NOMO-1 (cell line): Measurements from ENCODE around the gene VSTM4.

Experiments
- DNase-seq, 2 experiments: peaks; one replicate each; lab custom pipeline; 2025; ENCODE audit not compliant: unreplicated experiment in 2 of 2; lab: John Stamatoyannopoulos, UW

VSTM4 gene

DNA sequence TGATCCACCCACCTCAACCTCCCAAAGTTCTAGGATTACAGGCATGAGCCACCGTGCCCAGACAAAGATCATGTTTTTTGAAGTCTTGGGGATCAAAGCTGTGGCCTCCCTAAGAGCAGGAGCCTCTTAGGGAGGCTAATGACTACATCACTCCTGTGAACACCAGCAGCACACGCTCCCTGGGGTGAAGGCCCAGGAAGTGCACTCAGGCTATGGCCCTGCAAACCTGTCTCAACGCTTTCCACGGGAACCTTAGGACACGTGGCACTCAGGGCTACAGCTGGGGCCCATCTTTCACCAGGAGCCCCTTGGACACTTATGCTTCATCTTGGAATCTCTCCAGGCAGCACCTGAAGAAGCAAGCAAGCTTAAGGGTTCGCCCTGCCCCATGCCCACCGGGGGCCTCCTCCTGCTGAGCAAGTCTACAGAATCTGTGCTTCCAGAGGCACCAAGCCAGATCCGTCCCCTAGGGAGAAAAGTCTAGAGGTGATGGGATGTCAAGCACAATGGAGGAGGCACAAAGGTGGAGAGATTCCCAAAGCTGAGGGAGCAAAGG is 18.4 kb downstream of the VSTM4 start:
- no peak for DNase-seq

DNA sequence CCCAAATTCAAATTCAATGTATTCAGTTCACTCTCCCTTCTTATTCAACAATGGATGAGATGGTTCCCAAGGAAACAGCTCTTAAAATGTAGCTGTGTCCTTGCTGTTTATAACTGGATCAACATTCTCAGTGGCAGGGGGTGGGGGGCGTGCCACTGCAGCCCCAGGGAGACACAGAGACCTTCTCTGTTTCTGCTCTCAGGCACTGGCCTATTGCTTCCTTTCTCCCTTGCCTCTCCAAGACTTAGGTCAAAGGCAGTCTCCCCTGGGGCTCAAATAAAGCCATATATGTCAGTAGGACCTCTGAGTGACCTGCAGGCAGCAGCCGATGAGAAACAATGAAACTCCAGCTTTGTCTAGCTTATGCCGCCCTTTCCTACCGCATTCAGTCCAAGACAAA is 20.7 kb downstream of the VSTM4 start:
- no peak for DNase-seq

DNA sequence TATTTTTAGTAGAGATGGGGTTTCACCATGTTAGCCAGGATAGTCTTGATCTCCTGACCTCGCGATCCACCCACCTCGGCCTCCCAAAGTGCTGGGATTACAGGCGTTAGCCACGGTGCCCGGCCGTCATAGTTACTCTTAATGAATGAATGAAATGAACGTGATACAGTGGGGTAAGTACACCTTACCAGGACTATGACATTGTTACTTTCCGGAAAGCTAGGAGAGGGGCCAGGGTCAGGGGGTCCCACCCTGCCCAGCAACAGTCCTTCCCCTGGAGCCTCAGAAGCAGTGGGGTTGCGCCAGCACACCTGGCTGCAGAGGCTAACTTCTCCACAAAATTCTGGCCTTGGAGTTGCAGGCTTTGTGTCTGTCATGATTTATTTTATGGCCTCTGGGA is 21.4 kb downstream of the VSTM4 start:
- DNase-seq, result no peak

GRCh38 chr10:49092477-49092876 is 22.8 kb downstream of the VSTM4 start:
- no peak for DNase-seq

GRCh38 chr10:49091450-49092210 is 23.7 kb downstream of the VSTM4 start:
- no peak for DNase-seq

GRCh38 chr10:49090696-49091380 is 24.5 kb downstream of the VSTM4 start:
- DNase-seq, result no peak

- DNase-seq, result no peak
Measured at GRCh38 chr10:49090189-49090575, 25.1 kb downstream of the VSTM4 start.

GRCh38 chr10:49089557-49090188 is 25.6 kb downstream of the VSTM4 start:
- DNase-seq, result no peak

- no peak for DNase-seq
Measured at GRCh38 chr10:49089152-49089551, 26.2 kb downstream of the VSTM4 start.

DNA sequence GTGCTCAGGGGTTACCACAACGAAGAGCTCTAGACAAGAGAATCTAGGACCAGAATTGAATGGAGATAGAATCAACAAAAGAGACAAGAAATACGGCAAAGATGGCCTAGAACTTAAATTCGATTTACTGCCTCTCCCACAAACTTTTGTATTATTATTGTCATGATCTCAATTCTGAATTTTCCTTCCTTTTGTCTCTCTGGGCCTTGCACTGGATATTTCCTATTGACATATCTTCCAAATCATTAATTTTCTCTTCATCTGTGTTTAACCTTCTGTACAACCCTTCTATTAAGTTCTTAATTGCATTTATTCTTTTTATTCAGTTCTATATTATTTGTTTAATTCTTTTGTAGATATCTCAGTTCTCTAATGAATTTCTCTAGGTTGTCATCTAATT is 28.4 kb downstream of the VSTM4 start:
- DNase-seq, result no peak

DNA sequence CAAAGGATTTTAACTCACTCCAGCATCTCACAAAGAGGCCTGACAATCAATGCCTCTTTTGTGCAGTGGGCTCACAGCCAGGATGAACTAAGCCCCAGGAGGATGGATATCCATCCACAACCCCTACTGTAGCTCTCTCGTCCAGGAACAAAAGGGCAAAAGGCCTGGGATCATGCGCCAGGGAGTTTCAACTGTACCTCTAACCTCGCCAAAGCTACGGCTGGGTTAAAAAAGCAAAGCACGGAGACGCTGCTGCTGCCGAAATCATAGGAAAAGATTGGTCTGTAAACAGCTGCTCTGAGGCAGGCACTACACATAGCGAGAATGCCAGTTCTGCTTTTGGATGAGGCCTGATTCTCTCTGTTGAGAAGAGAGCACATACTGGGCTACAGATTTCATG is 32.1 kb downstream of the VSTM4 start:
- DNase-seq, result no peak

DNA sequence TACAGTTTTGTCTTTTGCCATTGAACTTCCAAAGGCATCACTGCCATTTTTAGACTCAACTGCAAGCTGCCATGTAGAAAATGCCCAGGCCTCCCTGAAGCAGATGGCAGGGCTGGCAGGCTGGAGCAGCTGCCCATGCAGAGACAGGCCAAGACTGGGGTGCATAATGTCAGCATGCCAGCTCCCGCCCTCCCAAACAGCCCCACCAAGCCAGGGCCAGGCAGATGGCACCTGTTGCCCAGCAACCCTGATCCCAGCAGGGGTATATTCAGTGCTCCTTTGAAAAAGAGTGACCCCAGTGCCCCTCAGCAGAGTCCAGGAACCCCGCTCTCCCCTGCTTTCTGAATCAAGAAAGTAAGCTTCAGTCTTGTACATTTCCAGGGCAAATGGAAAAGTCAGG is 32.6 kb downstream of the VSTM4 start:
- no peak for DNase-seq

DNA sequence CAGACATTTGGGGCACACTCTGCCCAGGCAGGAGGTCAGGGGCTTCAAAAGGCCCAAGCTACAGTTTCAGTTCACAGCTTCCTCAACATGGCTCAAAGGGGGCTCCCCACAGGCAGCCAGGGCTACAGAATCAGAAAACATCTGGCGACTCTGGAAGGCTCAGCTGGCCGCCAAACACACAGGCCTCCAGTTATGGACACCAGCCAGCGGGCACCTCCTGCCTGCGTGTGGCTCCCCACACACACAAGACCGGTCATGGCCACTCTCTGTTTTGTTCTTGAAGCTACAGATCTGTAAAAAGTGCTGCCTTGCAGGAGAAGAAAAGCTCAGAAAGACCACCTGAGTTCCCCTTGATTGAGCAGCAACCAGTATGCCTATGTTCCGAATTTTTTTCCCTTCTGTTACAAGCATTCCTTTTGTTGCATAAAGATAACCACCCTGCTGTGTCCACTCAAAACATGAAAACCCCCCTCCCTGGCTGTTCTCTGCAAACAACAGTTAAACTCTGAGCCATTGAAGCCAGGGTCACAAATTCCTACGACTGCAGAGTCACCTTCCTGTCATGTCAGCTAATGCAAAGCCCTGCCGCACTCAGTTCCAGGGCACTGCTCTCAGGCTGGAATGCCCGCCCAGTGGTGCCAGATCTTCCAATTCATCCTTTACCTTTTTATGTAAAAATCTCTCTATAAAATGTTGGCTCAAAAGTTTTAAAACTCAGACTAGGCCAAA is 33.6 kb downstream of the VSTM4 start:
- no peak for DNase-seq

GRCh38 chr10:49080965-49081364 is 34.4 kb downstream of the VSTM4 start:
- no peak for DNase-seq

DNA sequence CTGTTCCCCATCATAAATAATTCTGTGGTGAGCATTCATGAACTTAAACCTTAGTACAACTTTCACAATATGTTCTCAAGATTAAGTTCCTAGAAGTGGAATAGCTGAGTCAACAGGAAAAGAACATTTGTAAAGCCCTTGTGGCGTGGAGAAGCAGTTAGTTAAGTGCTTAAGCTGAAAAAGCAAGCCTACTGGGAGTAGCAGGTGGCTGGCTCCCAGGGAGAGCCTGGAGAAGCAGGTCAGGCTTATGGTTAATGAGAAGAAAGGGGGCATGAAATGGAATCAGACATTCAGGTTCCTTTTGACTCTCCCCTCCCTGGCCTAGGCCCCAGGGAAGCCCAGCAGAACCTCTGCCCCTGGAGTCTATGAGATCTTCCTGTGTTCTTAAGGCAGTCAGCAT is 35.3 kb downstream of the VSTM4 start:
- DNase-seq, result peak; percentile 27 to 86

DNA sequence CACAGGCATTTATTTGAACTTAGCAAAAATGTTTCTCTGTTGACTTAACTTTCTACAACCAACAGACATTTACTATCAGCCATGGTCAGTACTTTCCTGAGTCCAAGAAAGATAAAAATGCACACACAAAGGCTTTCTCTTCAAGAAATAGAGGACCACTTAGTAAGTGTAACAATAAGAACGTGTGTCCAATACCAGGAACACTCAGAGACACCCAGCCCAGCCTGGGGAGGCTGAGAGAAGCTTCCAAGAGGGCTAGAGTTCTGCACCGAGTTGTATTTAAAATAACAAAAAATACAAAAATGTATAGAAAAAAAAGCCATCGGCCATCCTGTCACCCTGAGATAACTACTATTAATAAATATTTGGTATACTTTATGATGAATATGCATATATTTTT is 35.8 kb downstream of the VSTM4 start:
- DNase-seq, result no peak

DNA sequence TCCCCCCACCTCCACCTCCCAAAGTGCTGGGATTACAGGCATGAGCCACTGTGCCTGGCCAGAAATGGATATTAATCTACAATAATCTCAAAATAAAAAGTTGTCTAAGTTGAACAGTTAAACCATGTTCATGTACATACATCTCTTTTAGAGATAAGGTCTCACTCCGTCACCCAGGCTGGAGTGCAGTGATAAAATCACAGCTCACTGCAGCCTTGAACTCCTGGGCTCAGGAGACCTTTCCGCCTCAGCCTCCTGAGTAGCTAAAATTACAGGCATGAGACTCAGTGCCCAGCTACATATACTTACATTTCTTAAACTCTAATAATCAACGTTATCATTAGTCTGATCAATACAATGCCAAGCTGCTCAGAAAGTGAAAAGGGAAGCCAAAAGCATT is 36.2 kb downstream of the VSTM4 start:
- DNase-seq, result no peak

- no peak for DNase-seq
Measured at GRCh38 chr10:49078433-49078832, 36.9 kb downstream of the VSTM4 start.

GRCh38 chr10:49076741-49077521 is 38.4 kb downstream of the VSTM4 start:
- DNase-seq, result peak; percentile 56 to 67

DNA sequence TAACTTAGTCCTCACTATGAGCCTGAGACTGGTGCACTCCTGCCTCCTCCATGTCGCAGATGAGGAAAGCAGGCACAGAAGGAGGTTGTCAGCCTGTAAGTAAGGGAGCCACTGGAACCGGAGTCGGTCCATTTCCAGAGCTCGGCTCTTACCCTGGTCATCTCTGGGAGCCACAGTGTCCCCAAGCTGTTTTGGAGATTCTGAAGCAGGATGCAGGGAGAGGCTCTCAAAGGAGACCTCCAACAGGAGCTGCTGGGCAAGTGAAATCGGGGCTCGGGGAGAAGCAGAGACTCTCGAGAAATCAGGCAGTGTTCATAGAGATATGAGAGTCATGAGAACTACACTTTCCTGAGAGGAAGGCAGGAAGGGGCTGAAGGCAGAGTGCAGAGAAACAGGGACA is 39.0 kb downstream of the VSTM4 start:
- DNase-seq, result peak in 1 of 2 experiments; percentile 41
